ENCODE measurements around the gene WDR81.
A peak's percentile ranks its signal among the peaks of the same experiment; 100 is the strongest.
"Not testable (repeated sequence)": the region's sequence is repeated elsewhere in the genome, so short reads cannot be mapped to it uniquely, and the experiment has no call there.

The WDR81 gene

GRCh38 chr17:1764284-1764683 lies 39.8 kb downstream of the WDR81 start:
- no peaks in the 10 kb centered on the region for H3K9me3 ChIP-seq (ENCODE audit: severe bottlenecking)
- ATAC-seq (ENCODE audit: low read depth) (peak; percentile 49), DNase-seq (ENCODE audit: low spot score) (no peak)
- TF ChIP-seq CTCF (IDR thresholded peaks at IDR 0.05; ENCODE audit: poor library complexity, severe bottlenecking) = no peak
- H3K36me3 ChIP-seq (ENCODE audit: low read depth) = no peaks in the 10 kb centered on the region
- H3K4me3 ChIP-seq (ENCODE audit: severe bottlenecking) = no peak overlapping the region
- H3K27me3 ChIP-seq (ENCODE audit: insufficient read depth, poor library complexity, severe bottlenecking) = no peaks in the 10 kb centered on the region
- peaks cover 17% of the 10 kb centered on the region for H3K4me1 ChIP-seq (ENCODE audit: insufficient read depth, poor library complexity, severe bottlenecking)
- H3K27ac ChIP-seq (ENCODE audit: poor library complexity, severe bottlenecking) = peak overlapping the region; percentile 41

GRCh38 chr17:1764705-1765104 lies 40.2 kb downstream of the WDR81 start:
- not testable (repeated sequence) for H3K36me3 ChIP-seq (ENCODE audit: low read depth); H3K9me3 ChIP-seq (ENCODE audit: severe bottlenecking); H3K27me3 ChIP-seq (ENCODE audit: insufficient read depth, poor library complexity, severe bottlenecking); H3K4me3 ChIP-seq (ENCODE audit: severe bottlenecking); DNase-seq (ENCODE audit: low spot score); ATAC-seq (ENCODE audit: low read depth)
- peaks cover 17% of the 10 kb centered on the region for H3K4me1 ChIP-seq (ENCODE audit: insufficient read depth, poor library complexity, severe bottlenecking)
- H3K27ac ChIP-seq (ENCODE audit: poor library complexity, severe bottlenecking) = peak overlapping the region; percentile 41

- no peaks in the 10 kb centered on the region for H3K27me3 ChIP-seq (ENCODE audit: insufficient read depth, poor library complexity, severe bottlenecking)
- TF ChIP-seq CTCF (IDR thresholded peaks at IDR 0.05; ENCODE audit: poor library complexity, severe bottlenecking) = no peak
- H3K4me1 ChIP-seq (ENCODE audit: insufficient read depth, poor library complexity, severe bottlenecking) = peaks cover 20% of the 10 kb centered on the region
- no peaks in the 10 kb centered on the region for H3K36me3 ChIP-seq (ENCODE audit: low read depth)
- ATAC-seq (ENCODE audit: low read depth) (no peak), DNase-seq (ENCODE audit: low spot score) (no peak)
- H3K9me3 ChIP-seq (ENCODE audit: severe bottlenecking) = no peaks in the 10 kb centered on the region
- H3K4me3 ChIP-seq (ENCODE audit: severe bottlenecking) = no peak overlapping the region
- no peak overlapping the region for H3K27ac ChIP-seq (ENCODE audit: poor library complexity, severe bottlenecking)
These were observed 41.1 kb downstream of the WDR81 start for GRCh38 chr17:1765576-1765975.

GRCh38 chr17:1766382-1767135 lies 42.1 kb downstream of the WDR81 start:
- DNase-seq (ENCODE audit: low spot score) (no peak), ATAC-seq (ENCODE audit: low read depth) (no peak)
- H3K4me1 ChIP-seq (ENCODE audit: insufficient read depth, poor library complexity, severe bottlenecking) = peaks cover 23% of the 10 kb centered on the region
- no peak overlapping the region for H3K27ac ChIP-seq (ENCODE audit: poor library complexity, severe bottlenecking)
- no peaks in the 10 kb centered on the region for H3K27me3 ChIP-seq (ENCODE audit: insufficient read depth, poor library complexity, severe bottlenecking)
- H3K36me3 ChIP-seq (ENCODE audit: low read depth) = no peaks in the 10 kb centered on the region
- H3K9me3 ChIP-seq (ENCODE audit: severe bottlenecking) = no peaks in the 10 kb centered on the region
- no peak for TF ChIP-seq CTCF (IDR thresholded peaks at IDR 0.05; ENCODE audit: poor library complexity, severe bottlenecking)
- H3K4me3 ChIP-seq (ENCODE audit: severe bottlenecking) = no peak overlapping the region

GRCh38 chr17:1767358-1767757 lies 42.9 kb downstream of the WDR81 start:
- ATAC-seq (ENCODE audit: low read depth) (no peak), DNase-seq (ENCODE audit: low spot score) (no peak)
- H3K27ac ChIP-seq (ENCODE audit: poor library complexity, severe bottlenecking) = no peak overlapping the region

More at GRCh38 chr17:1767358-1767757, 42.9 kb downstream of the WDR81 start:
- TF ChIP-seq CTCF (IDR thresholded peaks at IDR 0.05; ENCODE audit: poor library complexity, severe bottlenecking) = no peak
- no peaks in the 10 kb centered on the region for H3K27me3 ChIP-seq (ENCODE audit: insufficient read depth, poor library complexity, severe bottlenecking)
- no peaks in the 10 kb centered on the region for H3K9me3 ChIP-seq (ENCODE audit: severe bottlenecking)
- peaks cover 23% of the 10 kb centered on the region for H3K4me1 ChIP-seq (ENCODE audit: insufficient read depth, poor library complexity, severe bottlenecking)
- H3K4me3 ChIP-seq (ENCODE audit: severe bottlenecking) = no peak overlapping the region
- H3K36me3 ChIP-seq (ENCODE audit: low read depth) = 0 out of 2 replicates have a peak, but pooled peaks cover 3% of the 10 kb centered on the region
